COR-L47 (cell line): Measurements from ENCODE around the gene PCDHA7.
"Not testable (repeated sequence)": the region's sequence is repeated elsewhere in the genome, so short reads cannot be mapped to it uniquely, and the experiment has no call there.

ENCODE experiments used
- DNase-seq: peaks from one replicate; lab custom pipeline; 2025; lab: John Stamatoyannopoulos, UW

The PCDHA7 gene

DNA sequence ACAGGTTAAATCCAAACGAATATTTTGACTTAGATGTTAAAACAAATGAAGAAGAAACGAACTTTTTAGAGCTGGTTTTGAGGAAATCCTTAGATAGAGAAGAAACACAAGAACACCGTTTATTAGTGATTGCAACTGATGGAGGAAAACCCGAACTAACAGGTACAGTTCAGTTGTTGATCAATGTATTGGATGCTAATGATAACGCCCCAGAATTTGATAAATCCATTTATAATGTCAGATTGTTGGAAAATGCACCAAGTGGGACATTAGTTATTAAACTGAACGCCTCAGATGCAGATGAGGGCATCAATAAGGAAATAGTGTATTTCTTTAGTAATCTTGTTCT is 11.8 kb upstream of the PCDHA7 start:
- DNase-seq = no peak

DNA sequence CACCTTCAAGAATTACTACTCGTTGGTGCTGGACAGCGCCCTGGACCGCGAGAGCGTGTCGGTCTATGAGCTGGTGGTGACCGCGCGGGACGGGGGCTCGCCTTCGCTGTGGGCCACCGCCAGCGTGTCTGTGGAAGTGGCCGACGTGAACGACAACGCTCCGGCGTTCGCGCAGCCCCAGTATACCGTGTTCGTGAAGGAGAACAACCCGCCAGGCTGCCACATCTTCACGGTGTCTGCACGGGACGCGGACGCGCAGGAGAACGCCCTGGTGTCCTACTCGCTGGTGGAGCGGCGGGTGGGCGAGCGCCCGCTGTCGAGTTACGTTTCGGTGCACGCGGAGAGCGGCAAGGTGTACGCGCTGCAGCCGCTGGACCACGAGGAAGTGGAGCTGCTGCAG is 11.1 kb upstream of the PCDHA7 start:
- not testable (repeated sequence) for DNase-seq

DNA sequence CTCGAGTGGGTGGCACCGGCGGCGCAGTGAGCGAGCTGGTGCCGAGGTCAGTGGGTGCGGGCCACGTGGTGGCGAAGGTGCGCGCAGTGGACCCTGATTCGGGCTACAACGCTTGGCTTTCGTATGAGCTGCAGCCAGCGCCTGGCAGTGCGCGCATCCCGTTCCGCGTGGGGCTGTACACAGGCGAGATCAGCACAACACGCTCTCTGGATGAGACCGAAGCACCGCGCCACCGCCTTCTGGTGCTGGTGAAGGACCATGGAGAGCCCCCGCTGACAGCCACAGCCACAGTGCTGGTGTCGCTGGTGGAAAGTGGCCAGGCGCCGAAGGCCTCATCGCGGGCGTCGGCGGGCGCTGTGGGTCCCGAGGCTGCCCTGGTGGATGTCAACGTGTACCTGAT is 10.6 kb upstream of the PCDHA7 start:
- DNase-seq = no peak

DNA sequence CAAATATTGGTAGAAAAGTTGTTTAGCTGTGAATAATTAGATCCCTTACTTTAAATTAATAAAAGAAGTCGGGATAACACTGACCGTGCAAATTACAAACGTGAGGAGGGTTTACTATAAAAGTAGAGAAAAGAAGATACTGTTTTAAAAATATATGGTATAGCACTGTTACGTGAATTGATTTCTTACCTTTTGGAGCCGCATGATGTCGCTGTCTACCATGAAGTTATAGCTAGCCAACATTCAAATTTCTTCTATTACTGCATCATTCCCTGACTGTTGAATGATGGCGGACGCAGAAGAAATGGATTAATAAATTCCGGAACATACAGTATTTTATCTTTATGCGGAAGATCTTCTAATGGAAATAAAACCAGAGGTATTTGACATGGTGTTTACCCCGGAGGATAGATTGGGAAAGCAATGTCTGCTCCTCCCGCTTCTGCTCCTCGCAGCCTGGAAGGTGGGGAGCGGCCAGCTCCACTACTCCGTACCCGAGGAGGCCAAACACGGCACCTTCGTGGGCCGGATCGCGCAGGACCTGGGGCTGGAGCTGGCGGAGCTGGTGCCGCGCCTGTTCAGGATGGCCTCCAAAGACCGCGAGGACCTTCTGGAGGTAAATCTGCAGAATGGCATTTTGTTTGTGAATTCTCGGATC is 6.2 kb upstream of the PCDHA7 start, which contains the start of gene PCDHA6:
PCDHA6 (plus strand) TSS at position 257 of the 658 bp plus-strand sequence; CDS start at position 389, 132 bp downstream.
- no peak for DNase-seq

DNA sequence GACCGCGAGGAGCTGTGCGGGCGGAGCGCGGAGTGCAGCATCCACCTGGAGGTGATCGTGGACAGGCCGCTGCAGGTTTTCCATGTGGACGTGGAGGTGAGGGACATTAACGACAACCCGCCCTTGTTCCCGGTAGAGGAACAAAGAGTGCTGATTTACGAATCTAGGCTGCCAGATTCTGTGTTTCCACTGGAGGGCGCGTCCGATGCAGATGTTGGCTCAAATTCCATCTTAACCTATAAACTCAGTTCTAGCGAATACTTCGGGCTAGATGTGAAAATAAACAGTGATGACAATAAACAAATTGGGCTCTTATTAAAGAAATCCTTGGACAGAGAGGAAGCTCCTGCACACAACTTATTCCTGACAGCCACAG is 5.7 kb upstream of the PCDHA7 start:
- no peak for DNase-seq

DNA sequence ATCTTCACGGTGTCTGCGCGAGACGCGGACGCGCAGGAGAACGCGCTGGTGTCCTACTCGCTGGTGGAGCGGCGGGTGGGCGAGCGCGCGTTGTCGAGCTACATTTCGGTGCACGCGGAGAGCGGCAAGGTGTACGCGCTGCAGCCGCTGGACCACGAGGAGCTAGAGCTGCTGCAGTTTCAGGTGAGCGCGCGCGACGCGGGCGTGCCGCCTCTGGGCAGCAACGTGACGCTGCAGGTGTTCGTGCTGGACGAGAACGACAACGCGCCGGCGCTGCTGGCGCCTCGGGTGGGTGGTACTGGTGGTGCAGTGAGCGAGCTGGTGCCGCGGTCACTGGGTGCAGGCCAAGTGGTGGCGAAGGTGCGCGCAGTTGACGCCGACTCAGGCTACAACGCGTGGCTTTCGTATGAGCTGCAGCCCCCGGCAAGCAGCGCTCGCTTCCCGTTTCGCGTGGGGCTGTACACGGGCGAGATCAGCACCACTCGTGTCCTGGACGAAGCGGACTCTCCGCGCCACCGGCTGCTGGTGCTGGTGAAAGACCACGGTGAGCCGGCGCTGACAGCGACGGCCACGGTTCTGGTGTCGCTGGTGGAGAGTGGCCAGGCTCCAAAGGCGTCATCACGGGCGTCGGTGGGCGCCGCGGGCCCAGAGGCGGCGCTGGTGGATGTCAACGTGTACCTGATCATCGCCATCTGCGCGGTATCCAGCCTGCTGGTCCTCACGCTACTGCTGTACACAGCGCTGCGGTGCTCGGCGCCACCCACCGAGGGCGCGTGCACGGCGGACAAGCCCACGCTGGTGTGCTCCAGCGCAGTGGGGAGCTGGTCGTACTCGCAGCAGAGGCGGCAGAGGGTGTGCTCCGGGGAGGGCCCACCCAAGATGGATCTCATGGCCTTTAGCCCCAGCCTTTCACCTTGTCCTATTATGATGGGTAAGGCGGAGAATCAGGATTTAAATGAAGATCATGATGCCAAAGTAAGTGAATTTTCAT is 4.3 kb upstream of the PCDHA7 start:
- DNase-seq = not testable (repeated sequence)

DNA sequence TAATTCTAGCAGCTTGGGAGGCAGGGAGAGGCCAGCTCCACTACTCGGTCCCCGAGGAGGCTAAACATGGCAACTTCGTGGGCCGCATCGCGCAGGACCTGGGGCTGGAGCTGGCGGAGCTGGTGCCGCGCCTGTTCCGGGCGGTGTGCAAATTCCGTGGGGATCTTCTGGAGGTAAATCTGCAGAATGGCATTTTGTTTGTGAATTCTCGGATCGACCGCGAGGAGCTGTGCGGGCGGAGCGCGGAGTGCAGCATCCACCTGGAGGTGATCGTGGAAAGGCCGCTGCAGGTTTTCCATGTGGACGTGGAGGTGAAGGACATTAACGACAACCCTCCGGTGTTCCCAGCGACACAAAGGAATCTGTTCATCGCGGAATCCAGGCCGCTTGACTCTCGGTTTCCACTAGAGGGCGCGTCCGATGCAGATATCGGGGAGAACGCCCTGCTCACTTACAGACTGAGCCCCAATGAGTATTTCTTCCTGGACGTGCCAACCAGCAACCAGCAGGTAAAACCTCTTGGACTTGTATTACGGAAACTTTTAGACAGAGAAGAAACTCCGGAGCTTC is 455 bp downstream of the PCDHA7 start:
- DNase-seq = not testable (repeated sequence)

DNA sequence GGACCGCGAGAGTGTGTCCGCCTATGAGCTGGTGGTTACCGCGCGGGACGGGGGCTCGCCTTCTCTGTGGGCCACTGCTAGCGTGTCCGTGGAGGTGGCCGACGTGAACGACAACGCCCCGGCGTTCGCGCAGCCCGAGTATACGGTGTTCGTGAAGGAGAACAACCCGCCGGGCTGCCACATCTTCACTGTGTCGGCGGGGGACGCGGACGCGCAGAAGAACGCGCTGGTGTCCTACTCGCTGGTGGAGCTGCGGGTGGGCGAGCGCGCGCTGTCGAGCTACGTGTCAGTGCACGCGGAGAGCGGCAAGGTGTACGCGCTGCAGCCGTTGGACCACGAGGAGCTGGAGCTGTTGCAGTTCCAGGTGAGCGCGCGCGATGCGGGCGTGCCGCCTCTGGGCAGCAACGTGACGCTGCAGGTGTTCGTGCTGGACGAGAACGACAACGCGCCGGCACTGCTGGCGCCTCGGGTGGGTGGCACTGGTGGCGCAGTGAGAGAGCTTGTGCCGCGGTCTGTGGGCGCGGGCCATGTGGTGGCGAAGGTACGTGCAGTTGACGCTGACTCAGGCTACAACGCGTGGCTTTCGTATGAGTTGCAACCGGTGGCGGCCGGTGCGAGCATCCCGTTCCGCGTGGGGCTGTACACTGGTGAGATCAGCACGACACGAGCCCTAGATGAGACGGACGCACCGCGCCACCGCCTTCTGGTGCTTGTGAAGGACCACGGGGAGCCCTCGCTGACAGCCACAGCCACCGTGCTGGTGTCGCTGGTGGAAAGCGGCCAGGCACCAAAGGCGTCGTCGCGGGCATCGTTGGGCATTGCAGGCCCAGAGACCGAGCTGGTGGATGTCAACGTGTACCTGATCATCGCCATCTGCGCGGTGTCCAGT is 1.8 kb downstream of the PCDHA7 start:
- DNase-seq = no peak

DNA sequence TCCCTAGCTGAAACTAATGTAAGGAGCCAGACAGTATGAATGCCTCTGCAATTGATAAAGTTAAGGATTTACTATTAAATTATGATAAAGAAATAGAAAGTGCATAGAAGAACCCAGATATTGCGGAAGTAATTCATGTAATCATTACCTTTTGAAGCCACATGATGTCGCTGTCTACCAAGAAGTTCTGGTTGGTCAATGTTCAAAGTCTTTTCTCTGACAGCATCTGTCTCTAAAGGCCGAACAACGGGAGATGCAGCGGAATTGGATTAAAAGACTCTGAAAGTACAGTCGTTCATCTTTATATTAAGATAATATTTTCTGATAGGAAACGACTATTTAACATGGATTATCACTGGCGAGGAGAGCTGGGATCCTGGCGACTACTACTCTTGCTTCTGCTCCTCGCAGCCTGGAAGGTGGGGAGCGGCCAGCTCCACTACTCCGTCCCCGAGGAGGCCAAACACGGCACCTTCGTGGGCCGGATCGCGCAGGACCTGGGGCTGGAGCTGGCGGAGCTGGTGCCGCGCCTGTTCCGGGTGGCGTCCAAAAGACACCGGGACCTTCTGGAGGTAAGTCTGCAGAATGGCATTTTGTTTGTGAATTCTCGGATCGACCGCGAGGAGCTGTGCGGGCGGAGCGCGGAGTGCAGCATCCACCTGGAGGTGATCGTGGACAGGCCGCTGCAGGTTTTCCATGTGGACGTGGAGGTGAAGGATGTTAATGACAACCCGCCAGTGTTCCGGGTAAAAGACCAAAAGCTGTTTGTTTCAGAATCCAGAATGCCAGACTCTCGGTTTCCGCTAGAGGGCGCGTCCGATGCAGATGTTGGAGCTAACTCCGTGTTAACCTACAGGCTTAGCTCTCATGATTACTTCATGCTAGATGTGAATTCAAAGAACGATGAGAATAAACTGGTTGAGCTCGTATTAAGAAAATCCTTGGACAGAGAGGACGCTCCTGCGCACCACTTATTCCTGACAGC is 7.2 kb downstream of the PCDHA7 start, which contains the start of gene PCDHA8:
PCDHA8 (plus strand) TSS at position 210 of the 985 bp plus-strand sequence; CDS start at position 345, 135 bp downstream.
- no peak for DNase-seq

DNA sequence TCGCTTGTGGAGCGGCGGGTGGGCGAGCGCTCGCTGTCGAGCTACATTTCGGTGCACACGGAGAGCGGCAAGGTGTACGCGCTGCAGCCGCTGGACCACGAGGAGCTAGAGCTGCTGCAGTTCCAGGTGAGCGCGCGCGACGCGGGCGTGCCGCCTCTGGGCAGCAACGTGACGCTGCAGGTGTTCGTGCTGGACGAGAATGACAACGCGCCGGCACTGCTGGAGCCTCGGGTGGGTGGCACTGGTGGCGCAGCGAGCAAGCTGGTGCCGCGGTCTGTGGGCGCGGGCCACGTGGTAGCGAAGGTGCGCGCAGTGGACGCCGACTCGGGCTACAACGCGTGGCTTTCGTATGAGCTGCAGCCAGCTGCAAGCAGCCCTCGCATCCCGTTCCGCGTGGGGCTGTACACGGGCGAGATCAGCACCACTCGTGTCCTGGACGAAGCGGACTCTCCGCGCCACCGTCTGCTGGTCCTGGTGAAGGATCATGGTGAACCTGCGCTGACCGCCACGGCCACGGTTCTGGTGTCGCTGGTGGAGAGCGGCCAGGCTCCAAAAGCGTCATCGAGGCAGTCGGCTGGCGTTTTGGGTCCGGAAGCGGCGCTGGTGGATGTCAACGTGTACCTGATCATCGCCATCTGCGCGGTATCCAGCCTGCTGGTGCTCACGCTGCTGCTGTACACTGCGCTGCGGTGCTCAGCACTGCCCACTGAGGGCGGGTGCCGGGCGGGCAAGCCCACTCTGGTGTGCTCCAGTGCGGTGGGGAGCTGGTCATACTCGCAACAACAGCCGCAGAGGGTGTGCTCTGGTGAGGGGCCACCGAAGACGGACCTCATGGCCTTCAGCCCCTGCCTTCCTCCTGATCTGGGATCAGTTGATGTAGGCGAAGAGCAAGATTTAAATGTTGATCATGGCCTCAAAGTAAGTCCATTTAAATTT is 9.0 kb downstream of the PCDHA7 start:
- DNase-seq = no peak

DNA sequence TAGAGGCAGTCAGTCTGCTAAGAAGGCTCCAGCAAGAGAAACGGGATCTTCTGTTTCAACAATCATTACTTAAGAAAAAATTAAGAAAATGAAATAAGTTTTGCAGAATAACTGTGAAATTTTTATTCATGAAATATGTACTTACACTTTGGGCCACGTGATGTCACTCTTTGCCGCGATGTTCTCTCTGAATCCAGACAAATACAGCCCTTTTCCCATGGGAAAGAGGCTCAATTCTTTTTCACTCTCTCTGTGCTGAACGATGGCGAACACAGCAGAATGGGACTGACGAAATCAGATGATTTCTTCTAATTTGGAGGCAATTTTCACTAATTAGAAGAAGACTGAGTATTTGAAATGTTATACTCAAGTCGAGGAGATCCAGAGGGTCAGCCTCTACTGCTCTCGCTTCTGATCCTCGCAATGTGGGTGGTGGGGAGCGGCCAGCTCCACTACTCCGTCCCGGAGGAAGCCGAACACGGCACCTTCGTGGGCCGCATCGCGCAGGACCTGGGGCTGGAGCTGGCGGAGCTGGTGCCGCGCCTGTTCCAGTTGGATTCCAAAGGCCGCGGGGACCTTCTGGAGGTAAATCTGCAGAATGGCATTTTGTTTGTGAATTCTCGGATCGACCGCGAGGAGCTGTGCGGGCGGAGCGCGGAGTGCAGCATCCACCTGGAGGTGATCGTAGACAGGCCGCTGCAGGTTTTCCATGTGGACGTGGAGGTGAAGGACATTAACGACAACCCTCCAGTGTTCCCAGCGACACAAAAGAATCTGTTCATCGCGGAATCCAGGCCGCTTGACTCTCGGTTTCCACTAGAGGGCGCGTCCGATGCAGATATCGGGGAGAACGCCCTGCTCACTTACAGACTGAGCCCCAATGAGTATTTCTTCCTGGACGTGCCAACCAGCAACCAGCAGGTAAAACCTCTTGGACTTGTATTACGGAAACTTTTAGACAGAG is 14.4 kb downstream of the PCDHA7 start, which contains the start of gene PCDHA9:
PCDHA9 (plus strand) TSS at position 244 of the 964 bp plus-strand sequence; CDS start at position 358, 114 bp downstream.
- not testable (repeated sequence) for DNase-seq

DNA sequence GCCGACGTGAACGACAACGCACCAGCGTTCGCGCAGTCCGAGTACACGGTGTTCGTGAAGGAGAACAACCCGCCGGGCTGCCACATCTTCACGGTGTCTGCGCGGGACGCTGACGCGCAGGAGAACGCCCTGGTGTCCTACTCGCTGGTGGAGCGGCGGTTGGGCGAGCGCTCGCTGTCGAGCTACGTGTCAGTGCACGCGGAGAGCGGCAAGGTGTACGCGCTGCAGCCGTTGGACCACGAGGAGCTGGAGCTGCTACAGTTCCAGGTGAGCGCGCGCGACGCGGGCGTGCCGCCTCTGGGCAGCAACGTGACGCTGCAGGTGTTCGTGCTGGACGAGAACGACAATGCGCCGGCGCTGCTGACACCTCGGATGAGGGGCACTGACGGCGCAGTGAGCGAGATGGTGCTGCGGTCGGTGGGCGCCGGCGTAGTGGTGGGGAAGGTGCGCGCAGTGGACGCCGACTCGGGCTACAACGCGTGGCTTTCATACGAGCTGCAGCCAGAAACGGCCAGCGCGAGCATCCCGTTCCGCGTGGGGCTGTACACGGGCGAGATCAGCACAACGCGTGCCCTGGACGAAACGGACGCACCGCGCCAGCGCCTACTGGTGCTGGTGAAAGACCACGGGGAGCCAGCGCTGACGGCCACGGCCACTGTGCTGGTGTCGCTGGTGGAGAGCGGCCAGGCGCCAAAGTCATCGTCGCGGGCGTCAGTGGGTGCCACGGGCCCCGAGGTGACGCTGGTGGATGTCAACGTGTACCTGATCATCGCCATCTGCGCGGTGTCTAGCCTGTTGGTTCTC is 16.0 kb downstream of the PCDHA7 start:
- not testable (repeated sequence) for DNase-seq

DNA sequence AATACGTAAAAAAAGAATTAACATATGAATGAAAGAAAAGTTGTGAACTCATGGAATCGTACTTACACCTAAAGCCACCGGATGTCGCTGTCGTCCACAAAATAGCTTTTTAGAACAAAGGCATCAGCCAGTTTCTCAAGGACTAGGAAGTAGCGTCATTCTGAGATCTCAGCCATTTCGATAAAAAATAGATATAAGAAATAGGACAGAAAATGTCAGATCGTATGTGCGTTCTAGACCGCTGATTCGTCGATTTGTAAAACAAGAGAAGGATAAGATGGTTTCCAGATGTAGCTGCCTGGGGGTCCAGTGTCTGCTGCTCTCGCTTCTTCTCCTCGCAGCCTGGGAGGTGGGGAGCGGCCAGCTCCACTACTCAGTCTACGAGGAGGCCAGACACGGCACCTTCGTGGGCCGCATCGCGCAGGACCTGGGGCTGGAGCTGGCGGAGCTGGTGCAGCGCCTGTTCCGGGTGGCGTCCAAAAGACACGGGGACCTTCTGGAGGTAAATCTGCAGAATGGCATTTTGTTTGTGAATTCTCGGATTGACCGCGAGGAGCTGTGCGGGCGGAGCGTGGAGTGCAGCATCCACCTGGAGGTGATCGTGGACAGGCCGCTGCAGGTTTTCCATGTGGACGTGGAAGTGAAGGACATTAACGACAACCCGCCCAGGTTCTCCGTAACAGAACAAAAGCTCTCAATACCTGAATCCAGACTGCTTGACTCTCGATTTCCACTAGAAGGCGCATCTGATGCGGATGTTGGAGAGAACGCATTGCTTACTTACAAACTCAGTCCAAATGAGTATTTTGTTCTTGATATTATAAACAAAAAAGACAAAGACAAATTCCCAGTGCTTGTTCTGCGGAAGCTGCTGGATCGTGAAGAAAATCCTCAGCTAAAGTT is 22.0 kb downstream of the PCDHA7 start, which contains the start of gene PCDHA10:
PCDHA10 (plus strand) TSS at position 126 of the 903 bp plus-strand sequence; CDS start at position 278, 152 bp downstream.
- no peak for DNase-seq

DNA sequence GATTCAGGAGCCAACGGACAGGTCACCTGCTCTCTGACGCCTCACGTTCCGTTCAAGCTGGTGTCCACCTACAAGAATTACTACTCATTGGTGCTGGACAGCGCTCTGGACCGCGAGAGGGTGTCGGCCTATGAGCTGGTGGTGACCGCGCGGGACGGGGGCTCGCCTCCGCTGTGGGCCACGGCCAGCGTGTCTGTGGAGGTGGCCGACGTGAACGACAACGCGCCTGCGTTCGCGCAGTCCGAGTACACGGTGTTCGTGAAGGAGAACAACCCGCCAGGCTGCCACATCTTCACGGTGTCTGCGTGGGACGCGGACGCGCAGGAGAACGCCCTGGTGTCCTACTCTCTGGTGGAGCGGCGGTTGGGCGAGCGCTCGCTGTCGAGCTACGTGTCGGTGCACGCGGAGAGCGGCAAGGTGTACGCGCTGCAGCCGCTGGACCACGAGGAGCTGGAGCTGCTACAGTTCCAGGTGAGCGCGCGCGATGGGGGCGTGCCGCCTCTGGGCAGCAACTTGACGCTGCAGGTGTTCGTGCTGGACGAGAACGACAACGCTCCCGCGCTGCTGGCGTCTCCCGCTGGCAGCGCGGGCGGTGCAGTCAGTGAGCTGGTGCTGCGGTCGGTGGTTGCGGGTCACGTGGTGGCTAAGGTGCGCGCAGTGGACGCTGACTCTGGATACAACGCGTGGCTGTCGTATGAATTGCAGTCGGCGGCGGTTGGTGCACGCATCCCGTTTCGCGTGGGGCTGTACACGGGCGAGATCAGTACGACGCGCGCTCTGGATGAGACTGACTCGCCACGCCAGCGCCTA is 23.3 kb downstream of the PCDHA7 start:
- no peak for DNase-seq

DNA sequence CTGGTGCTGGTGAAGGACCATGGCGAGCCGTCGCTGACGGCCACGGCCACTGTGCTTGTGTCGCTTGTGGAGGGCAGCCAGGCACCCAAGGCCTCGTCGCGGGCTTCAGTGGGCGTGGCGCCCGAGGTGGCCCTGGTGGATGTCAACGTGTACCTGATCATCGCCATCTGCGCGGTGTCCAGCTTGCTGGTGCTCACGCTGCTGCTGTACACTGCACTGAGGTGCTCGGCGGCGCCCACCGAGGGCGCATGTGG is 23.8 kb downstream of the PCDHA7 start:
- no peak for DNase-seq
